Stimulated activated CD4-positive, alpha-beta T cell treated with anti-CD3 and anti-CD28 coated beads, Interleukin-12 subunit alpha, Interleukin-12 subunit beta, amount 100 ng/mL, for 4 hours (primary cell): Measurements from ENCODE around the gene AP3S2.
"Not testable (repeated sequence)": the region's sequence is repeated elsewhere in the genome, so short reads cannot be mapped to it uniquely, and the experiment has no call there.

Experiments used
- DNase-seq: peaks from one replicate; pipeline ENCODE4 v3.0.0-alpha.2; 2020

The AP3S2 gene

DNA sequence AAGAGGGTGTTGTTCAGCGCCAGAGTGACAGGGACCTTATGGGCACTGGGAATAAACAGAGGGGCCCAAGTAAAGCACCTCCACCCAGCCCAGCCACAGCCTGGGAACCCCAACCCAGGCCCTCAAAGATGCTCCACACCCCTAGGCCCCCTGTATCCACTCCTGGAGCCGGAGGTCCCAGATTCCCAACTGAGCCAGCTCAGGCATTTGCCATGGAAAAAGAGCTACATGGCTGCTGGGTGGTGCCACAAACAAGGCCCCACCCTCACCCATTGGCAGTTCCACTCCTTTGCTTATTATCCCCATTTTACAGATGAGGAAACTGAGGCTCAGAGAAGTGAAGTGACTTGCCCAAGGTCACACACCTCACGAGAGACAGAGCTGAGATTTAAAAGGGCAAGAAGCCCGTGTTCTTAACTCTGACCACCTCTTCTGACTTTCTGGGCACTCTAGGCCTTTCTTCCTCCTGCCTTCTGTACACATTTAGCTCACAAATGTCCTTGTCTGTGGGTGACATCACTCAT, 96.1 kb downstream of the AP3S2 start:
- DNase-seq, result no peak

GRCh38 chr15:89795996-89796395, 97.8 kb downstream of the AP3S2 start:
- no peak for DNase-seq

DNA sequence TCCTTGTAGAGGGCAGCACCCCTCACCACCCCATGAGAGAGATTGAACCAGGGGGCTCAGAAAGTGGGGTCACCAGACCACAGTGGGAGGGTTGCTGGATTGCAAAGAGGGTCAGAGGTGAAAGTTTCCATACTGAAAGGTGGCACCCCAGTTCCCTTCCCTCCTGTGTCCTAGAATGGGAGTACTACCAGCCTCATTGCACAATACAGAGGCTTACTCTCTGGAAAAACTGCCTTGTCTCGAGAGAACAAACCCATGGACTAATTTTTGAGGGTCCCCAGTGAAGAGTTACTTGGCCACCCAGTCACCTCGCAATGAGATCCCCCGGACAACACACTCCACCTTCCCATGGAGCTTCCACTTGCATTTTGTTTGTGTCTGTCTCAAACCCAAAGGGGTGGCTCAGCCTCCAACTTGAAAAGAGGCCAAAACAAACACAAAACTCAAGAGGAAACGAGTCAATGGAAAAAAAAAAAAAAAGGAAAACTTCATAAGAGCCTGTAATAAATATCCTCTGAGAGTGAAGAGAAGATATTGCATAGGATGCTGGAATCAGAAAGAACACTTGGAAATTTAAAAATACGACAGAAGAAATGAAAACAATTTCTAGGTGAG, 99.1 kb downstream of the AP3S2 start:
- DNase-seq, result no peak

DNA sequence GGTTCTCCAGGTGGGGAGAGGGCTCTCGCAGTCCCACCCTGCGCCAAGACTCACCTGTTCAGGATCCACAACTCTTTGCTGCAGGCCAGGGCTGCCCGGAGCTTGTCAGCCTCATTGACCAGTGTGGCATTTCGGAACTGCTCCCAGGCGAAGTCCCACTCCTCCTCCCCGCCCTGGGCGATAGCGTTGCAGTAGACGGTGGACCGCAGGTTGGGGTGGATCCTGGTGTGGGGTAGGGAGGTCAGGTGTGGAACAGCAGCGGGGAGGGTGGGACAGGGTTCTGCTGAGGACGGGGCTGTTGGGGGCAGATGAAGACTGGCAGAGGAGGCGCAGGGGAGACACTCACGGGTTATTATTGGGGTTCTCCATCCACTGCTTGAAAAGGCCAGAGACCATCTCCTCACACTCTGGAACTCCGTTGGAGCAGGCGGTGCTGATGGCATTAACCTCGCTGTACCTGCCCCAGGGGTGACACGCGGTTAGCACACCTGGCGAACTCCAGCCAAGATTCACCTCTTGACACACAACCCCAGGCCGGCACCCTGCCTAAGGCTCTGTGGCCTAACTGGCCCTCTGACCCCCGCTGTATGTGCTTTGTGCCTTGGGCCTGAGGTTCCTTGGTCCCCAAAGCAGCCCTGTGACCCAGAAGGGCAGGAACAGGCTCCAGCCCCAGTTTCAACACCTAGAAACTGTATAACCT, 101.5 kb downstream of the AP3S2 start:
- DNase-seq, result no peak

GRCh38 chr15:89790661-89791060, 103.1 kb downstream of the AP3S2 start:
- no peak for DNase-seq

DNA sequence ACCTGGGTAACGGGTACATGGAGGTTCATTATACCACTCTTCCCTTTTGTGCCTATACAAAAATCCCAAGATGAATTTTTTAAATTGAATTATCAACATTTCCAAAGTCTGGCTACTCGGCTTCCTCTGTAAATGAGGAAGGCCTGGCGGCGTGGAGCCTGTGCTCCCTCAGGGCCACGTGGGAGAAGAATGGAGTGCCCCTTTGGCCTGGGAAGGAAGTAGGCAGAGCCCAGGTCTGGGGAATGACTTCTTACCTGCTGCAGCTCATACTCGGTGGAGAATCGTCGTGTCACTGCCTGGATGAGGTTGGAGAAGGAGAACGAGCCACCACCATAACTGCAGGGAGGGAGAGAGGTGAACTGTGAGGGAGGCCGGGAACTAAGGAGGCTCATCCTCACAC, 103.6 kb downstream of the AP3S2 start:
- no peak for DNase-seq

DNA sequence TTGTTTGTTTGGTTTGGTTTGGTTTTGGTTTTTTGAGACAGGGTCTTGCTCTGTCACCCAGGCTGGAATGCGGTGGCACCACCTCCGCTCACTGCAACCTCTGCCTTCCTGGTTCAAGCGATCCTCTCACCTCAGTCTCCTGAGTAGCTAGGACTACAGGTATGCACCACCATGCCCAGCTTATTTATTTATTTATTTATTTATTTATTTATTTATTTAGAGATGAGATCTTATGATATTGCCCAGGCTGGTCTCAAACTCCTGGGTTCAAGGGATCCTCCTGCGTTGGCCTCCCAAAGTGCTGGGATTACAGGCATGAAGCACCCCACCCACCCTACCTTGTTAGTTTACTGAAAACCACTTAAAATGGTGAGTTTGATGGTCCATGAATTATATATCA, 105.2 kb downstream of the AP3S2 start:
- DNase-seq, result not testable (repeated sequence)

GRCh38 chr15:89787944-89788343, 105.8 kb downstream of the AP3S2 start:
- no peak for DNase-seq

DNA sequence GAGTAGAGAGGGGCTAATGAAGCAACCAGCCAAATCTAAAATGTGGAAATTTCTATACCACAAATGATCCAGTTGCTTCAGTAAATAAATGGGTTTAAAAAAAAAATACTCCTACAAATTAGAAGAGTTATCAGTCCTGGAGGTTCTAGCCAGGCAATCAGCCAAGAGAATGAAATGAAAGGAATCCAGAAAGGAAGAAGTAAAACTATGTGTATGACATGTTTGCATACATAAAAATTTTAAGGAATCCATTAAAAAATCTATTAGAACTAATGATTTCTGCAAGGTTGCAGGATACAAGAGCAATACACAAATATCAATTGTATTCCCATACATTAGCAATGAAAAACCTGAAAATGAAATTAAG, 108.0 kb downstream of the AP3S2 start:
- no peak for DNase-seq

DNA sequence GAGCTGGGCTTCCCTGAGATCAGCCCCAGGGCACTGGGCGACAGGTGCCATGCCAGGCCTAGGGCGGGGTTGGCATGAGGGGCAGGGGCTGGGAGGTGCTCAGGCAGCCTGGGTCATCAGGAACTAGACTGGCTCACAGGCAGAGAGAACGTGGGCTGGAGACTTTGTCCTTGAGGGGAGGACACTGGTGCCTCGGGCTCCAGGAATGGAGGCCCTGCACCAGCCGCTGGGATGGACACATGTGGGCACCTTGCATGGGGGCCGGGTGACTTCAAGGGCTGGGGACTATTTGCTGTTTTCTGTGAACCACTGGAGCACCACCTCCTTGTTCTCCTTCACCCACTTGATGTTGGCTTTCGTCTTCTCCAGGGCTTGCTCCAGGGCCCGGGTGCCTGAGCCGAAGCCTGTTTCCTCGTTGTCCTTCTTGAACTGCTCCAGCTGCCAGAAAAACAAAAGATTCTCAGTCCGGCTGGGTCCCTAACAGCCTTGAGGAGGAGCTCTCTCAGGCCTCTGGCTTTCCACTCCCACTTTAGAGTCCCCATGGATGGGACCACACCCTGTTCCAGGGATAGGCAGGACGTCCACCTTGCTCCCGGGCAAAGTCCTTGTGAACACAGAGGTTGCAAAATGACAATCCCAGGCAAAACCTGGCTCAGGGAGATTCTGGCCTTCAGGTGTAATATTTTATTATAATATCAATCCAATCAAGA, 108.6 kb downstream of the AP3S2 start:
- DNase-seq, result no peak

GRCh38 chr15:89784686-89784960, 109.2 kb downstream of the AP3S2 start:
- no peak for DNase-seq

GRCh38 chr15:89783861-89784685, 109.7 kb downstream of the AP3S2 start:
- DNase-seq, result no peak

DNA sequence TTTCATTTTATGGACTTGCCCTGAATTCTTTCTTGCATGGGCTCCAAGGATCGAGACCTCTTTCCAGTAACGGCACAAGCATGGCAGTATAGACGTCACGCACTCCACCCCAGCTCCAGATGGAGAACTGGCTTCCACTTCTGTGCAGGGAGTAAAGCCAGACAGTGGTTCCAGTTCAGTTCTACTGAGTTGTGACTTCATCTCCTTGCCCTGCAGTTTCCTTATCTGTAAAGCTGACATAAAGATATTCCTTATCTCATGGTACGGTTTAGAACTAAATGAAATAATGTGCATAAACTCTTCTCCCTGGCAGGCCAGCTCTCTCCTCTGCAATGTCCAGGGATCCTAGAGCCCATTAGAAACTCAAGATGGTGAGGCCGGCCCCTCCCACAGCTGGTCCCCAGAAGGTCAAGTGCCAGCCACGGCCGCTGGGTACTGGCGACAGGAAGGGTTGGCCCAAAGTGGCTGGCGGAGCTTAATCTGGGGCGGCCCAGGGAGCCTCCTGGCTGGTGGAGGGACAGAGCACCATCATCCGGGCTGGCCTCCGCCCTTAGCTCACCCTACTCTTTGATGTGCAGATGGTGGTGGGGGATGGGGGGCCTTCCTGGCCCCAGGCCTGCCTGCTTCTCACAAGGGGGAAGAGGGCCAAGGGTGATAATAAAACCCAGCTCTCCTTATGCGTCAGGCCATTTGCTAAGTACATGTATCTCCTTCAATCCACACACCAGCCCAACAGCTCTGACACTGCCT, 110.5 kb downstream of the AP3S2 start:
- no peak for DNase-seq

DNA sequence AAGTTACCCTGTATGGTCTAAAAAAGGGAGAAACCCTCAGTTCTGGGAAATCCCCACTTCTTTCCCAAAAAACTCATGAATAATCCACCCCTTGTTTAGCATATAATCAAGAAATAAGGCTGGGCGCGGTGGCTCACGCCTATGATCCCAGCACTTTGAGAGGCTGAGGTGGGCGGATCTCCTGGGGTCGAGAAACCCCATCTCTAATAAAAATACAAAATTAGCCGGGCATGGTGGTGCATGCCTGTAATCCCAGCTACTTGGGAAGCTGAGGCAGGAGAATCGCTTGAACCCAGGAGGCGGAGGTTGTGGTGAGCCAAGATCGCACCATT, 111.2 kb downstream of the AP3S2 start:
- DNase-seq, result not testable (repeated sequence)

- no peak for DNase-seq
Observed at GRCh38 chr15:89781891-89782618, 111.7 kb downstream of the AP3S2 start.

- DNase-seq, result no peak
Observed at GRCh38 chr15:89781055-89781454, 112.7 kb downstream of the AP3S2 start.

GRCh38 chr15:89780601-89781000, 113.2 kb downstream of the AP3S2 start:
- no peak for DNase-seq
